Neutrophil (primary cell): ENCODE measurements around the gene CDK5RAP2.

Experiments used
- H3K27ac ChIP-seq: fragments of 200-600 bp; sonication (generic); 2 replicates; pipeline ENCODE4 v1.5.1; 2016; ENCODE audit warnings: mild to moderate bottlenecking, moderate library complexity
- H3K27me3 ChIP-seq: fragments of 200-600 bp; sonication (generic); 2 replicates; pipeline ENCODE4 v1.6.0; 2016; ENCODE audit warnings: mild to moderate bottlenecking
- H3K36me3 ChIP-seq: fragments of 200-600 bp; sonication (generic); 2 replicates; pipeline ENCODE4 v1.5.1; 2017
- H3K4me1 ChIP-seq, 2 experiments: fragments of 200-600 bp in 1 of 2; sonication (generic) in 1 of 2; 1 replicate in 1 of 2; 2 replicates in 1 of 2; pipeline versions ENCODE4 v1.5.1 to v1.6.1; 2013 to 2016; ENCODE audit warnings: low read depth in 1 of 2, low read length in 1 of 2, mild to moderate bottlenecking in 1 of 2, moderate library complexity in 1 of 2; ENCODE audit not compliant: control insufficient read depth in 1 of 2, insufficient read depth in 1 of 2
- H3K4me3 ChIP-seq, 2 experiments: fragments of 200-600 bp in 1 of 2; sonication (generic) in 1 of 2; 1 replicate in 1 of 2; 2 replicates in 1 of 2; pipeline ENCODE4 v1.5.1; 2013 to 2016; ENCODE audit warnings: low read depth in 1 of 2, low read length in 1 of 2, mild to moderate bottlenecking in 1 of 2, moderate library complexity in 1 of 2
- H3K9me3 ChIP-seq: fragments of 200-600 bp; sonication (generic); 2 replicates; pipeline ENCODE4 v1.5.1; 2016
- TF ChIP-seq, protein P1 (sequence below): fragments of 200-600 bp; sonication (generic); IDR thresholded peaks from 2 replicates; pipeline ENCODE4 v1.5.1; 2016; ENCODE audit warnings: antibody characterized with exemption

The CDK5RAP2 gene

DNA sequence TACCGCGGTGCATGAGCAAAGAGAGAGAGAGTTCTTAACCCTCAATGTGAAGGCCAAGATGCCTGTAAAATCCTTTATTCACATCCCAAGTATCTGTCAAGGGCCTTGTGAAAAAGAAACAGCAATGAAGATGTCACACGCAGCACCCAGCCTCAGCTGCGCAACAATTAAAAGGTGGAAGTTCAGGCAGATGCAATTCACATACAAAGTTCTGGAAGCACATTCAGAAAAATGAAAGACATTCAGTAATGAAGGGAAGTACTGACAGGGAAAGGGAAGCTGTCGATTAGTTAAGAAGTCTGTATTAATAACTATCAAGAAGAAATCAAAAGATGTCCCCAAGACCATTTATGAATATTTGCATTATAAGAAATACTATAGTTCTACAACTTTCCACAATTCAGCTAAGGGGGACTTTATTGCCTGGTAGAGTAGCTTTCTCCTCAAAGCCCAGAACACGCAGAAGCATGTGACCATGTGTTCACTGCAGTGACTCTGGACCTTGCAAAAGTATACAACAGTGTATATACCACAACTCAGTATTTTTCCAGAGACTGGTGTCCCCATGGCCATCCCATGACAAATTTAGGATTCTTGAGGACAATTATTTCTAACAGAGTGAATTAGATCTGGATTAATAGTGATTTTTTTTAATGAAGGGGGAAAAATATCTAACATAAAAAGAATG is 137.5 kb downstream of the CDK5RAP2 start:
- TF ChIP-seq, protein P1, sequence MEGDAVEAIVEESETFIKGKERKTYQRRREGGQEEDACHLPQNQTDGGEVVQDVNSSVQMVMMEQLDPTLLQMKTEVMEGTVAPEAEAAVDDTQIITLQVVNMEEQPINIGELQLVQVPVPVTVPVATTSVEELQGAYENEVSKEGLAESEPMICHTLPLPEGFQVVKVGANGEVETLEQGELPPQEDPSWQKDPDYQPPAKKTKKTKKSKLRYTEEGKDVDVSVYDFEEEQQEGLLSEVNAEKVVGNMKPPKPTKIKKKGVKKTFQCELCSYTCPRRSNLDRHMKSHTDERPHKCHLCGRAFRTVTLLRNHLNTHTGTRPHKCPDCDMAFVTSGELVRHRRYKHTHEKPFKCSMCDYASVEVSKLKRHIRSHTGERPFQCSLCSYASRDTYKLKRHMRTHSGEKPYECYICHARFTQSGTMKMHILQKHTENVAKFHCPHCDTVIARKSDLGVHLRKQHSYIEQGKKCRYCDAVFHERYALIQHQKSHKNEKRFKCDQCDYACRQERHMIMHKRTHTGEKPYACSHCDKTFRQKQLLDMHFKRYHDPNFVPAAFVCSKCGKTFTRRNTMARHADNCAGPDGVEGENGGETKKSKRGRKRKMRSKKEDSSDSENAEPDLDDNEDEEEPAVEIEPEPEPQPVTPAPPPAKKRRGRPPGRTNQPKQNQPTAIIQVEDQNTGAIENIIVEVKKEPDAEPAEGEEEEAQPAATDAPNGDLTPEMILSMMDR: no peak
- Histone ChIP-seq H3K36me3 (peaks cover 25% of the 10 kb centered on the region), H3K4me3 (no peak overlapping the region), H3K27me3 (no peaks in the 10 kb centered on the region), H3K4me1 (peaks cover 26 to 45% of the 10 kb centered on the region in 2 experiments), H3K9me3 (no peaks in the 10 kb centered on the region), H3K27ac (peak overlapping the region; percentile 27)

DNA sequence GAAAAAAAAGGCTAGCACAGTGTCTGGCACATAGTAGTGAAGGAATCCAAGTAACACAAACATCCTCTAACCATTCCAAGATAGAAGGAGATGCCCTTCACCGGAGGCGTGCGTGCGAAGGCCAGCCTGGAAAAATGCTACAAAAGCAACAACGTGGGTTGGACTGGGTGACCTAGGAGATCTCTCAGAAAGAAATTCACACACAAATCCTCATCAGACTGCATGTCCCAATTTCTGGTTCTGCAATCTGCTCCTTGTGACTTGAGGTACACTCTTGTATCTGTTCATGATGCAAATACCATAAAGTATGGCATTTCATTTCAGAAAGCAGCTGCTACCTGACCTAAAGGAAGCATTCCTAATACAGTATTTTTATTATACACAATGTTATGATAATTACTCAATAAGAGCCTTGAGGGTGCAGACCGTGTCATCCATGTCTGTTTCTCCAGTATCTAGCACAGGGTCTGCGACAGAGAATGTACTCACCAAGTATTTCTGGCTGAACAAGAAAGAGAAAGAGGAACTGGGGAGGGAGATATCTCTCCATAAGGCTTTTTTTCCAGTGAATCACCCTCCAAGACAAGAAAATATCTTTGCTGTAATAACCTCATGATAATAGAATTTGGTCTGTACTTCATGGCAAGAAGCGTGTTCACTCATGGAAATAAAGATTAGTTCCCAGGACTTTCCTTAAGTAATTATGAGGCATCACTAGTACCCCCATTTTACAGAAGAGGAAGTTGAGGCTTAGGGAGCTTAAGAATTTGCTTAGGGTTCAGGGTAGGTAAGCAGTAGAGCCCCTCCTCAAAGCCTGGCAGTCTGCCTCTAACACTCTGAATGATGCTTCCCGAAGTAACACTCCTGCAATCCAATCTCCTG is 138.3 kb downstream of the CDK5RAP2 start:
- H3K36me3 ChIP-seq: peaks cover 22% of the 10 kb centered on the region
- TF ChIP-seq, protein P1: no peak
- no peaks in the 10 kb centered on the region for H3K27me3 ChIP-seq
- no peaks in the 10 kb centered on the region for H3K9me3 ChIP-seq
- H3K4me1 ChIP-seq: peaks cover 34 to 53% of the 10 kb centered on the region in 2 experiments
- H3K27ac ChIP-seq: peak overlapping the region; percentile 27
- H3K4me3 ChIP-seq: no peak overlapping the region

DNA sequence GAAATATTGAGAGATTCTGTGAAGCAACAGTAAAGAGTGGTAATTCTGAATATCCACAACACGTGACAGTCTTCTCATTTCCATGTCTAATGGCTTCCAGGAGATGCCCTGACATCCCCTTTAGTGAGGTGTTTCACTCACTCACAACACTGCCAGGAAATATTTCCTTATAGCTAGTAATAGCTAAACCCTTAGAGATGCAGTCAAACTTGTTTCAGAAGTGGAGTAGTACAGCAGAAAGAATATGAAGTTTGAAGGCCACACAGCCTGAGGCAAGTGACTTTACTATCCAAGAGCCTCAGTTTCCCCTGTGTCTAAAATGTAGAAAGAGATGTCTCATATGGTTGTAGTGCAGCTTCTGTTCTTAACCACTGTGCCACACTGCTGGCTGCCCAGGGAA is 139.2 kb downstream of the CDK5RAP2 start:
- H3K4me3 ChIP-seq: no peak overlapping the region
- TF ChIP-seq, protein P1: no peak
- peaks cover 22% of the 10 kb centered on the region for H3K36me3 ChIP-seq

DNA sequence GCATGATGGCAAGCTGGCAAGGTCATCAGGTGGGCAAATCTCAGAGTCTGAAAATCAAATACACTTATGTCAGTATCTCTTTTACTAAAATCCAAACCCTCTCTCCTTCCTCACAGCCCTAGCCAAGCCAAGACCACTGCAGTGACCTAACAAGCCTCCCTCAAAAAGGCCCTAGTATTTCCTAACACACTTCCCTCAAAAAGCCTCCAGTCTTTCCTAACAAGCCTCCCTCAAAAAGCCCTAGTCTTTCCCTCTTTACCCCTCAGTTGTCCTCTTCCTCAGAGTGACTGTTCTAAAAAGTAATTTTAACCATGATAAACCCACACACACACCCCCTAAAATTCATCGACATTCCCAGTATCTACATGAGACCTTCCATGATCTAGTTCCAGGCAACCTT is 140.0 kb downstream of the CDK5RAP2 start:
- peaks cover 22% of the 10 kb centered on the region for H3K36me3 ChIP-seq
- no peaks in the 10 kb centered on the region for H3K27me3 ChIP-seq
- peaks cover 33 to 58% of the 10 kb centered on the region in 2 experiments for H3K4me1 ChIP-seq
- TF ChIP-seq, protein P1: no peak
- H3K4me3 ChIP-seq: no peak overlapping the region
- H3K27ac ChIP-seq: no peak overlapping the region
- no peaks in the 10 kb centered on the region for H3K9me3 ChIP-seq

More for the DNA sequence above, 139.2 kb downstream of the CDK5RAP2 start:
- Histone ChIP-seq H3K27ac (no peak overlapping the region), H3K27me3 (no peaks in the 10 kb centered on the region), H3K4me1 (peaks cover 34 to 55% of the 10 kb centered on the region in 2 experiments), H3K9me3 (no peaks in the 10 kb centered on the region)

DNA sequence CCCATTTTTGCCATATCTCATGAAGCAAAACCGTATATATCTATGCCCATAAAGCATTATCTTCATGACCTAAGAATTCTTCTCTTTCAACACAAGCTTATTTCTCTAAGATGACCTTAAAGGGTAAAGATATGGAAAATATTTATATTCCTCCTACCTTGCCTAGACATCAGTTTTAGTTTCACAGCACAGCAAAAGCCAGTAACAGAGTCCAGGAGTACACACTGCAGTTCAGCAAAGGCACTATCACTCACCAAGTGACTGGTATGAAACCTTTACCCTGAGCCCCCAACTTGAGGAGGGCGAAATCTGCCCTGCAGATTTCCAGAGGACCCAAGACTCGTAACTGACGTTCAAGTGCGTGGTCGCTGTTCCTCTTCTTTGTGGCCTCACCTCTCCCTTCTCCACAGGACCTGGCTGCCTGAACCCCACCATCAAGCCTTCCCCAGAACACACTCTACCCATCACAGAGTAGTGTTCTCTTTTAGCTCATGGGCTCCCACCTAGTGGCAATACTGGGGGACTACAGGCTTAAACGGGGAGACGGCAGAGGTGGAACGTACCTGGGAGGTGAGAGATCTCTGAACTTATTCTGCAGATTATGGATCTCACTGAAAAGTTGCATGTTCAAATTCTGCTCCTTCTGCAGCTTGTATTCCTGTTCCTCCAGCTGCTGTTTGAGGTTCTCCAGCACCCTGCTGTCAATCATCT is 141.0 kb downstream of the CDK5RAP2 start:
- Histone ChIP-seq H3K9me3 (no peaks in the 10 kb centered on the region), H3K4me1 (peaks cover 33 to 58% of the 10 kb centered on the region in 2 experiments), H3K27me3 (no peaks in the 10 kb centered on the region), H3K36me3 (peaks cover 25% of the 10 kb centered on the region), H3K27ac (peak overlapping the region; percentile 80), H3K4me3 (no peak overlapping the region)
- TF ChIP-seq, protein P1: no peak
